ENCODE results near the gene SCNN1B. TPM values are rescaled to one million over a fixed set of nuclear protein-coding genes. Genes with fewer than 3 reads are reported as not detected.
A peak's percentile ranks its signal among the peaks of the same experiment; 100 is the strongest.

Gene SCNN1B
- total and polyA plus RNA-seq, 2 of the 13 experiments (the other 11 are each of a cell fraction or from before 2014, with no cell fraction given), result not detected

DNA sequence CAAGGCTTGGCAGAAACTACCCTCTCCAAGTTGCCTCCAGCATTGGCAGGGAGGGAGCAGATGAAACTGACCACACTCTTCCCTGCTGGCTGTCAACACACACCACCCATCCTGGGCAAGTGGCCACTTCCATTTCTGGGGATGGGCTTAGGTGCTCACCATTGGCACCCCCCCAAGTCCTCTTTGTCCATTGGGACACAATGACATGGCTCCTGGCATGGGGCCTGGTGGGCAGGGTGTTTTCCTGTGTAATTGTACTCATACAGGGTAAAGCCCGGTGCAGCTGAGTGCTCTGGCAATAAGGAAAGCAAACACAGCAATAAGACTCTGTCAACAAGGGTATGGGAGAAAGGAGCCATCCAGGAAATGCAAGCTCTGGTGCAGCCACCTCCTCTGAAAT lies 22.6 kb downstream of the SCNN1B start (continued):
- TF ChIP-seq, protein P1, sequence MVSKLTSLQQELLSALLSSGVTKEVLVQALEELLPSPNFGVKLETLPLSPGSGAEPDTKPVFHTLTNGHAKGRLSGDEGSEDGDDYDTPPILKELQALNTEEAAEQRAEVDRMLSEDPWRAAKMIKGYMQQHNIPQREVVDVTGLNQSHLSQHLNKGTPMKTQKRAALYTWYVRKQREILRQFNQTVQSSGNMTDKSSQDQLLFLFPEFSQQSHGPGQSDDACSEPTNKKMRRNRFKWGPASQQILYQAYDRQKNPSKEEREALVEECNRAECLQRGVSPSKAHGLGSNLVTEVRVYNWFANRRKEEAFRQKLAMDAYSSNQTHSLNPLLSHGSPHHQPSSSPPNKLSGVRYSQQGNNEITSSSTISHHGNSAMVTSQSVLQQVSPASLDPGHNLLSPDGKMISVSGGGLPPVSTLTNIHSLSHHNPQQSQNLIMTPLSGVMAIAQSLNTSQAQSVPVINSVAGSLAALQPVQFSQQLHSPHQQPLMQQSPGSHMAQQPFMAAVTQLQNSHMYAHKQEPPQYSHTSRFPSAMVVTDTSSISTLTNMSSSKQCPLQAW (CRISPR knock-in tag; IDR thresholded peaks at IDR 0.05), result 0 out of 2 replicates have a peak, but pooled peaks have one; percentile 19
- TF ChIP-seq NFATC3 (CRISPR knock-in tag; IDR thresholded peaks at IDR 0.05) (no peak), FOXO1 (CRISPR knock-in tag; IDR thresholded peaks at IDR 0.05) (no peak), HBP1 (CRISPR knock-in tag; IDR thresholded peaks at IDR 0.05; ENCODE audit: low read depth) (no peak), ZFP37 (CRISPR knock-in tag; IDR thresholded peaks at IDR 0.05; ENCODE audit: borderline replicate concordance) (no peak), RARA (CRISPR knock-in tag; IDR thresholded peaks at IDR 0.05) (no peak), TEAD3 (CRISPR knock-in tag; optimal IDR thresholded peaks at IDR 0.05; ENCODE audit: borderline replicate concordance) (peak; percentile 15), EED (CRISPR knock-in tag; IDR thresholded peaks at IDR 0.05) (no peak), ZNF570 (CRISPR knock-in tag; IDR thresholded peaks at IDR 0.05; ENCODE audit: borderline replicate concordance) (no peak), ZNF672 (CRISPR knock-in tag; IDR thresholded peaks at IDR 0.05) (no peak), ZBTB38 (CRISPR knock-in tag; IDR thresholded peaks at IDR 0.05) (no peak), DNMT3B (CRISPR knock-in tag; conservative IDR thresholded peaks at IDR 0.05) (no peak), KDM1A (CRISPR knock-in tag; IDR thresholded peaks at IDR 0.05) (no peak), CBX1 (IDR thresholded peaks at IDR 0.05; ENCODE audit: low read depth) (no peak), ZBTB14 (CRISPR knock-in tag; IDR thresholded peaks at IDR 0.05) (no peak), DNMT1 (CRISPR knock-in tag; IDR thresholded peaks at IDR 0.05) (no peak), ZNF318 (CRISPR knock-in tag; IDR thresholded peaks at IDR 0.05) (no peak), ZNF75D (CRISPR knock-in tag; IDR thresholded peaks at IDR 0.05; ENCODE audit: borderline replicate concordance) (no peak), ZNF776 (CRISPR knock-in tag; IDR thresholded peaks at IDR 0.05) (no peak), POLR2A (IDR thresholded peaks at IDR 0.05; ENCODE audit: insufficient read depth in 1 of 2, low read depth in 2 of 2, low read length in 2 of 2) (no peak), JUN (CRISPR knock-in tag; IDR thresholded peaks at IDR 0.05) (no peak)

Data from HepG2 (cell line).